Measurements from ENCODE around the gene CALHM3. TPM values are rescaled to one million over a fixed set of nuclear protein-coding genes. Genes with fewer than 3 reads are reported as not detected.
"Not testable (repeated sequence)": the region's sequence is repeated elsewhere in the genome, so short reads cannot be mapped to it uniquely, and the experiment has no call there.

The CALHM3 gene
- total and polyA plus RNA-seq, 4 donors, result not detected

DNA sequence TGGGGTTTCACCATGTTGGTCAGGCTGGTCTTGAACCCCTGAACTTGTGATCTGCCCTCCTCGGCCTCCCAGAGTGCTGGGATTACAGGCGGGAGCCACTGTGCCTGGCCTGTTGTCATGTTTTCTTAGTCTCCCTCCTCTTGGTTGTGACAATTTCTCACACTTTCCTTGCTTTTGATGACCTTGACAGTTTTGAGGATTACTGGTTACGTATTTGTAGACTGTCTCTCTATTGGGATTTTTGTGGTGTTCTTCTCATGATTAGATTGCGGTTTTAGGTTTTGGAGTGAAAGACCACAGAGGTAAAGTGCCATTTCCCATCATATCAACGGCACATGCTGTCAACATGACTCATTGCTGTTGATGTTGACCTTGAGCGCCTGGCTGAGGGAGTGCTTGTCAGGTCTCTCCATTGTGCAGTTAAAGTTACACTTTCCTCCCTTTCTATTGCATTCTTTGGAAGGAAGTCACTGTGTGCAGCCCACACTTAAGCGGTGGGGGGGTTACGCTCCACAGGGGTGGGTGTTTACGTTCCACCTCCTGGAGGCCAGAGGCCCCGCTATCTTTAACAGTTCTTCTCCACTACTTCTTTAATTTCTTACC lies 25.2 kb upstream of the CALHM3 start:
- H3K36me3 ChIP-seq (ENCODE audit: control insufficient read depth in 1 of 2, insufficient read depth in 2 of 2, low read length in 1 of 2), result no peaks in the 10 kb centered on the region
- WGBS, 2 donors, result 45 to 46% methylated on average over 10 of the region's 10 CpGs
- H3K4me1 ChIP-seq (ENCODE audit: control insufficient read depth in 1 of 2, insufficient read depth in 2 of 2, low read length in 2 of 2), result no peaks in the 10 kb centered on the region
- H3K27ac ChIP-seq (ENCODE audit: low read depth in 1 of 2, low read length in 2 of 2), result no peak overlapping the region
- H3K9me3 ChIP-seq (ENCODE audit: control insufficient read depth, low read length), result no peaks in the 10 kb centered on the region
- DNase-seq, result peak in 1 of 2 donors; percentile 40
- no peak overlapping the region for H3K4me3 ChIP-seq (ENCODE audit: low read length in 2 of 2)
- no peaks in the 10 kb centered on the region for H3K27me3 ChIP-seq (ENCODE audit: control insufficient read depth in 1 of 2, insufficient read depth in 2 of 2, low read length in 1 of 2)
- intact Hi-C loops (cut with DNase I), result no loop called here
- no peak for ATAC-seq (ENCODE audit: low FRiP score)

DNA sequence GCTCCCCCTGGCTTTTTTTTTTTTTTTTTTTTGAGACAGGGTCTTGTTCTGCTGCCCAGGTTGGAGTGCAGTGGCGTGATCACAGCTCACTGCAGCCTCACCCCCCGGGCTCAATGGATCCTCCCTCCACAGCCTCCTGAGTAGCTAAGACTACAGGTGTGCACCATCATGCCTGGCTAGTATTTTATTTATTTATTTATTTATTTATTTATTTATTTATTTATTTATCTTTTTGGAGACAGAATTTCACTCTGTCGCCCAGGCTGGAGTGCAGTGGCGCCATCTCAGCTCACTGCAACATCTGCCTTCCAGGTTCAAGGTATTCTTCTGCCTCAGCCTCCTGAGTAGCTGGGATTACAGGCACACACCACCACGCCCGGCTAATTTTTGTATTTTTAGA lies 24.7 kb upstream of the CALHM3 start:
- H3K27me3 ChIP-seq (ENCODE audit: control insufficient read depth in 1 of 2, insufficient read depth in 2 of 2, low read length in 1 of 2); H3K9me3 ChIP-seq (ENCODE audit: control insufficient read depth, low read length); H3K4me1 ChIP-seq (ENCODE audit: control insufficient read depth in 1 of 2, insufficient read depth in 2 of 2, low read length in 2 of 2); H3K4me3 ChIP-seq (ENCODE audit: low read length in 2 of 2); H3K36me3 ChIP-seq (ENCODE audit: control insufficient read depth in 1 of 2, insufficient read depth in 2 of 2, low read length in 1 of 2); H3K27ac ChIP-seq (ENCODE audit: low read depth in 1 of 2, low read length in 2 of 2); ATAC-seq (ENCODE audit: low FRiP score); intact Hi-C loops (cut with DNase I): not testable (repeated sequence)
- DNase-seq, result peak in 1 of 2 donors; percentile 21
- 96 to 97% methylated on average over 6 of the region's 6 CpGs for WGBS, 2 donors

DNA sequence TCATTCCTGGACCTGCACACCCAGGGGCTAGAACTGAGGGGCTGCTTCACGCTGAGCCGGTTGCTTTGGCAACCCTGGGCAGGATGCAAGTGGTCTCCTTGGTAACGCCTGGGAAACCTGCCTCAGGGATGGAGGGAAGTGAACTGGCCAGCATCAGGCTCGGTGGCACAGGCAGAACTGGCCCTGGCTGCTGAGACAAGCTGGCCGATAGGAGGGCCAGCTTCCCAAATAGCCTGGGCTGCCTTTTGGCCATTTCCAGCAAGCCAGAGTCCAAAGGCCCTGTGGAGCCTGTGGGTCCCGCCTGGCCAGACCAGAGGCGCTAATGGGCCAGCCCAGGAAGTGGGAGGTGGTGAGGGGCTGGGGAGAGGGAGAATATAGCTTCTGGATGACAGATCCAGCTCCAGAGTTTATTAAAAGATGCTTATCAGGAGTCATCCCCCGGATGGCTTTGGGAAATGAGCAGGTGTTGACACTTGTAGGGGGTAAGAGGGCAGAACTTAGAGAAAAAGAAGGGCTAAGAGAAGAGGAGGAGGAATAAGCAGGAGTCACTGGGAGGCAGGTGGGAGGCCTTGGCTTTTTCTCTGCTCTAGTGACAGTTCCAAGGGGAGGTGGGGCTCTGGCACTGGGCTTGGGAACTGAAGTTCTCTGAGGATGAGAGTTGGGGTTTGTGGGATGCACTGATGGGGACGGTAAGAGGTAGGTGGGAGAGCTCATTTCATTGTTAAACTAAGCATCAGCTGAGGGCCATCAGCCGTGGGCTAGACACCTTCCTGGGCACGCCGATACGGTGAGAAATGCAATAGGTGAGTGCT lies 24.0 kb upstream of the CALHM3 start:
- no peak overlapping the region for H3K4me3 ChIP-seq (ENCODE audit: low read length in 2 of 2)
- no peaks in the 10 kb centered on the region for H3K4me1 ChIP-seq (ENCODE audit: control insufficient read depth in 1 of 2, insufficient read depth in 2 of 2, low read length in 2 of 2)
- DNase-seq (peak in 1 of 2 donors; percentile 47), ATAC-seq (ENCODE audit: low FRiP score) (peak; percentile 30)
- WGBS, 2 donors, result 81 to 88% methylated on average over 12 to 13 of the region's 13 CpGs
- no peaks in the 10 kb centered on the region for H3K27me3 ChIP-seq (ENCODE audit: control insufficient read depth in 1 of 2, insufficient read depth in 2 of 2, low read length in 1 of 2)
- intact Hi-C loops (cut with DNase I), result no loop called here
- H3K36me3 ChIP-seq (ENCODE audit: control insufficient read depth in 1 of 2, insufficient read depth in 2 of 2, low read length in 1 of 2), result no peaks in the 10 kb centered on the region
- no peak overlapping the region for H3K27ac ChIP-seq (ENCODE audit: low read depth in 1 of 2, low read length in 2 of 2)
- no peaks in the 10 kb centered on the region for H3K9me3 ChIP-seq (ENCODE audit: control insufficient read depth, low read length)

DNA sequence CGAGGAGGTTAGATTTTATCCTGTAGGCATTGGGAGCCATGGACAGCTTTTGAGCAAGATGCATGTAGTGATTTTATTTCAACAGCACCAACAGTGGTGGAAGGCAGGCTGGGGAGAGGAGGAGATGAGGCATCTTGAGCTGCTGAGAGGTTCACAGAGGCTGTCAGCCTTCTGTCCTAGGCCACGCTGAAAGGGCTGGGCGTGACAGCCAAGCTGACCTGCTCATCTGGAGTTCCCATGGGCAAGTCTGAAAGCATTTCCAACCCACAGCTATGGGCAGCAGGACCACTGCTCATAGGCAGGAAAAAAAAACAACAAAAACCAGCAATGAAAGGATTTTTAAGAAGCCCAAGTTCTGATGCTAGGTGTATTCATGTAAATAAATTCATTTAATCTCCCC lies 22.1 kb upstream of the CALHM3 start:
- intact Hi-C loops (cut with DNase I), result no loop called here
- no peaks in the 10 kb centered on the region for H3K4me1 ChIP-seq (ENCODE audit: control insufficient read depth in 1 of 2, insufficient read depth in 2 of 2, low read length in 2 of 2)
- DNase-seq (peak in 1 of 2 donors; percentile 28), ATAC-seq (ENCODE audit: low FRiP score) (no peak)
- no peaks in the 10 kb centered on the region for H3K9me3 ChIP-seq (ENCODE audit: control insufficient read depth, low read length)
- H3K4me3 ChIP-seq (ENCODE audit: low read length in 2 of 2), result no peak overlapping the region
- 91 to 95% methylated on average over 3 of the region's 3 CpGs for WGBS, 2 donors
- no peaks in the 10 kb centered on the region for H3K27me3 ChIP-seq (ENCODE audit: control insufficient read depth in 1 of 2, insufficient read depth in 2 of 2, low read length in 1 of 2)
- H3K27ac ChIP-seq (ENCODE audit: low read depth in 1 of 2, low read length in 2 of 2), result no peak overlapping the region
- H3K36me3 ChIP-seq (ENCODE audit: control insufficient read depth in 1 of 2, insufficient read depth in 2 of 2, low read length in 1 of 2), result no peaks in the 10 kb centered on the region

DNA sequence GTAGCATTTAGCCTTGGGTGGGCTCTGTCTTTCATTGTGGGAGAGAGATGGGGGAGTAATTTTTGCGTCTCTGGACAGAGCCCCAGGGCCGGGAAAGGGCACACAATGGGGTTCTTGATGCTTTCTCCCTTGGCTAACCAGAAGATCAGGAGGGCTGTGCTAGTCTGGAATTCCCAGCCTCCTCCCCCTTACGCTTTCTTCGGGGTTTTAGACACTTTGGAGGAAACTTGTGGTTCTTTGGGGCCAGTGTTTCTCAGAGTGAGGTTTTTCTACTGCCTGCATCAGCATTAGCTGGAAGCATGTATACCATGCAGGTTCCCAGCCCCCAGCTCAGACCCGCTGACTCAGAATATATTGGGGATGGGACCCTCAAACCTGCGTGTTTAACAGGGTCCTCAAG lies 21.4 kb upstream of the CALHM3 start:
- DNase-seq (no peak), ATAC-seq (ENCODE audit: low FRiP score) (no peak)
- H3K27ac ChIP-seq (ENCODE audit: low read depth in 1 of 2, low read length in 2 of 2), result no peak overlapping the region
- no peaks in the 10 kb centered on the region for H3K9me3 ChIP-seq (ENCODE audit: control insufficient read depth, low read length)
- no peaks in the 10 kb centered on the region for H3K36me3 ChIP-seq (ENCODE audit: control insufficient read depth in 1 of 2, insufficient read depth in 2 of 2, low read length in 1 of 2)
- no peaks in the 10 kb centered on the region for H3K4me1 ChIP-seq (ENCODE audit: control insufficient read depth in 1 of 2, insufficient read depth in 2 of 2, low read length in 2 of 2)
- no peak overlapping the region for H3K4me3 ChIP-seq (ENCODE audit: low read length in 2 of 2)
- no peaks in the 10 kb centered on the region for H3K27me3 ChIP-seq (ENCODE audit: control insufficient read depth in 1 of 2, insufficient read depth in 2 of 2, low read length in 1 of 2)
- intact Hi-C loops (cut with DNase I), result no loop called here
- 72 to 74% methylated on average over 6 of the region's 6 CpGs for WGBS, 2 donors

DNA sequence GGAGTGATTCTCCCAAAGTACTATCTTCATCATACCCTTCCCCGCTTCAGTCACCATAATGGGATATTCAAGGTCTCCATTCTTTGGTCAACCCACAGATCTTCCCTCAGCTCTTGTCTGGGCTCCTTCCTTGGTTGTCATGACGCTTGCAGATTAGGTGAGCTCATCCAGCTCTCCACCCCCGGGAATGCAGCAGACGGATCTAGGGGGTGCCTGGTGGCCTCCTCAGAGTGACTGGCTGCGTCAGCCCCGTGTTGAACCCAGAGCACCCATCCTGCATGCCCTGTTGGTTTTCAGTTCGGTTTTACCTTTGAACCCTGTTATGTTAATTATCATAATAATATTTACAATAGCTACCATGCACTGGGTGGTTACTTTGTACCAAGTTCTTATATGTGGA lies 20.8 kb upstream of the CALHM3 start:
- no peaks in the 10 kb centered on the region for H3K27me3 ChIP-seq (ENCODE audit: control insufficient read depth in 1 of 2, insufficient read depth in 2 of 2, low read length in 1 of 2)
- intact Hi-C loops (cut with DNase I), result no loop called here
- H3K4me3 ChIP-seq (ENCODE audit: low read length in 2 of 2), result no peak overlapping the region
- no peaks in the 10 kb centered on the region for H3K4me1 ChIP-seq (ENCODE audit: control insufficient read depth in 1 of 2, insufficient read depth in 2 of 2, low read length in 2 of 2)
- ATAC-seq (ENCODE audit: low FRiP score), result no peak
- no peaks in the 10 kb centered on the region for H3K9me3 ChIP-seq (ENCODE audit: control insufficient read depth, low read length)
- 60 to 61% methylated on average over 7 of the region's 7 CpGs for WGBS, 2 donors
- peak in 1 of 2 donors; percentile 9 for DNase-seq
- no peaks in the 10 kb centered on the region for H3K36me3 ChIP-seq (ENCODE audit: control insufficient read depth in 1 of 2, insufficient read depth in 2 of 2, low read length in 1 of 2)
- H3K27ac ChIP-seq (ENCODE audit: low read depth in 1 of 2, low read length in 2 of 2), result no peak overlapping the region

DNA sequence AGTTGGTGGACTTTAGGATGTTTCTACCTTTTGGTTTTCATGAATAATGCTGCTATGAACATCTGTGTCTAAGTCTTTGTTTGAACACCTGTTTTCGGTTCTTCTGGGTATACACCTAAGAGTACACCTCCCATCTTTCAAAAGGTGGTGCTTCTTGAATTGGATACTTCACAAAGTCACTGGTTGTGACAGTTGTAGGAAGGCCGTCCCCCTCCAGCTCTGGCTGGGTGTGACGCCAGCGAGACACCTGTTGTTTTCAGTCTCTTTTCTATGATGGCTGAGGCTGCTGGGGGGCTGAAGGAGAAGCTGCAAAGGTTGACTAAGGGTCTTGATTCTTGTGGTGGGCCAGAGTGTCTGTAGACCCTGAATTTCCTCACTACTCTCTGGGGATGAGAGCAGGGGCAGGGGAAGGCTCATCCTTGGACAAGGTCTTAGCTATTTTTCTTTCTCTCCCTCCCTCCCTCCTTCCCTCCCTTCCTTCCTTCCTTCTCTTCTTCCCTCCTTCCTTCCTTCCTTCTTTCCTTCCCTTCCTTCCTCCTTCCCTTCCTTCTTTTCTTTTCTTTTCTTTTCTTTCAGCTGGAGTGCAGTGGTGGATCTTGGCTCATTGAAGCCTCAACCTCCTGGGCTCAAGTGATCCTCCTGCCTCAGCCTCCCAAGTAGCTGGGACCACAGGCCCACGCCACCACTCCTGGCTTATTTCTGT lies 20.0 kb upstream of the CALHM3 start:
- Histone ChIP-seq H3K4me3 (ENCODE audit: low read length in 2 of 2) (no peak overlapping the region), H3K27me3 (ENCODE audit: control insufficient read depth in 1 of 2, insufficient read depth in 2 of 2, low read length in 1 of 2) (no peaks in the 10 kb centered on the region), H3K36me3 (ENCODE audit: control insufficient read depth in 1 of 2, insufficient read depth in 2 of 2, low read length in 1 of 2) (no peaks in the 10 kb centered on the region), H3K4me1 (ENCODE audit: control insufficient read depth in 1 of 2, insufficient read depth in 2 of 2, low read length in 2 of 2) (no peaks in the 10 kb centered on the region), H3K27ac (ENCODE audit: low read depth in 1 of 2, low read length in 2 of 2) (no peak overlapping the region), H3K9me3 (ENCODE audit: control insufficient read depth, low read length) (no peaks in the 10 kb centered on the region)
- intact Hi-C loops (cut with DNase I), result no loop called here
- DNase-seq (peak in 1 of 2 donors; percentile 15), ATAC-seq (ENCODE audit: low FRiP score) (no peak)
- 87 to 88% methylated on average over 5 of the region's 5 CpGs for WGBS, 2 donors

DNA sequence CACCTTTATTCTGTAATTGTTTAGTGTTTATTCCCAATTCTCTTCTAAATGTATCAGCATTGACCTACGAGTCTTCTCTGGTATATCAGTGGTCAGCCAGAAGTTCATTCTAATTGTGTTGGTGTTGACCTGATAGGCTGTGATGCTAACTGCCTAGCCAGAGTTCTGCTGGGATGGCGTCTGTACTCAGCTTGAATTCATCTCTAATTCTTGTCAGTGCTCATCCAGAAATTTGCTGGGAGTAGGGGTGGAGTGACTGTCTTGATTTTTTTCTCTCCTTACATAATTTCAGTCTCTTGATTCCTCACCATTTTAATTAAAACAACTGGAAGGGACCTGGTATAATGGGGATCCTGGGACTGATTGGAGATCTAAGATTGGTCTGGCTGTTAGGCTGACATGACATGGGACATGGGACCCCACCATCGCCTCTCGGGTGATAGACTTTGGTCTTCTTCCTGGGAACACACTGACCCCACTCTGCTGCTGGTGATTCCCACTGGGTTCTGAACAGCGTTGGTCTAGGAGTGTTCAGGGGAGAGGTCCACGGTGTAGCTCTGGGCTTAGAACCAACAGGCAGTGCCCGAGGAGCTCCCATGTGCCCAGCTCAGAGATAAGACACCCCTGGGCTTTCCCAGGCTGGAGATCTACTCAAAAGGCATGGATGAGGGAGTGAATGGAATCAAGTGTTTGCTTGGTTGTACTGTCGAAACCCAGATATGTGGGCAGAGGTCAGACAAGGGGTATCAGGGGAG lies 18.3 kb upstream of the CALHM3 start:
- no peak overlapping the region for H3K27ac ChIP-seq (ENCODE audit: low read depth in 1 of 2, low read length in 2 of 2)
- intact Hi-C loops (cut with DNase I), result no loop called here
- H3K4me1 ChIP-seq (ENCODE audit: control insufficient read depth in 1 of 2, insufficient read depth in 2 of 2, low read length in 2 of 2), result no peaks in the 10 kb centered on the region
- no peak overlapping the region for H3K4me3 ChIP-seq (ENCODE audit: low read length in 2 of 2)
- DNase-seq (no peak), ATAC-seq (ENCODE audit: low FRiP score) (no peak)
- no peaks in the 10 kb centered on the region for H3K9me3 ChIP-seq (ENCODE audit: control insufficient read depth, low read length)
- 68 to 70% methylated on average over 8 of the region's 8 CpGs for WGBS, 2 donors
- H3K27me3 ChIP-seq (ENCODE audit: control insufficient read depth in 1 of 2, insufficient read depth in 2 of 2, low read length in 1 of 2), result no peaks in the 10 kb centered on the region
- H3K36me3 ChIP-seq (ENCODE audit: control insufficient read depth in 1 of 2, insufficient read depth in 2 of 2, low read length in 1 of 2), result no peaks in the 10 kb centered on the region
